H9 (cell line): ENCODE measurements around the gene TELO2. TPM values are rescaled to one million over a fixed set of nuclear protein-coding genes. Genes with fewer than 3 reads are reported as not detected.

Experiments used
- DNase-seq: peaks from one replicate; pipeline ENCODE4 v3.0.0-alpha.2; 2017
- H2AFZ ChIP-seq: one replicate; pipeline ENCODE4 v1.6.1; 2013; ENCODE audit warnings: mild to moderate bottlenecking, low read length, control low read depth, moderate library complexity
- H2AK5ac ChIP-seq: 2 replicates; pipeline ENCODE4 v1.6.1; 2013; ENCODE audit warnings: low read length, control low read depth, mixed read lengths; ENCODE audit not compliant: insufficient read length
- H2BK120ac ChIP-seq: one replicate; pipeline ENCODE4 v1.6.1; 2013; ENCODE audit warnings: low read depth, mild to moderate bottlenecking, low read length, control low read depth, inconsistent platforms; ENCODE audit not compliant: poor library complexity, severe bottlenecking
- H2BK12ac ChIP-seq: 2 replicates; pipeline ENCODE4 v1.6.1; 2013; ENCODE audit warnings: low read length, control low read depth, mixed read lengths, low read depth; ENCODE audit not compliant: insufficient read length
- H2BK15ac ChIP-seq: 2 replicates; pipeline ENCODE4 v1.6.1; 2013; ENCODE audit warnings: low read depth, low read length, control low read depth
- H2BK20ac ChIP-seq: one replicate; pipeline ENCODE4 v1.6.1; 2013; ENCODE audit warnings: low read depth, mild to moderate bottlenecking, low read length, control low read depth, inconsistent platforms; ENCODE audit not compliant: poor library complexity, severe bottlenecking
- H2BK5ac ChIP-seq: 2 replicates; pipeline ENCODE4 v1.6.1; 2013; ENCODE audit warnings: low read length, control low read depth, mixed read lengths; ENCODE audit not compliant: insufficient read length
- H3K14ac ChIP-seq: 2 replicates; pipeline ENCODE4 v1.6.1; 2013; ENCODE audit warnings: low read length, control low read depth; ENCODE audit not compliant: insufficient read depth
- H3K18ac ChIP-seq: 2 replicates; pipeline ENCODE4 v1.6.1; 2013; ENCODE audit warnings: low read depth, mild to moderate bottlenecking, mixed read lengths, low read length, control low read depth; ENCODE audit not compliant: insufficient read length
- H3K23ac ChIP-seq: 2 replicates; pipeline ENCODE4 v1.6.1; 2013; ENCODE audit warnings: low read length, control low read depth, mixed read lengths, low read depth; ENCODE audit not compliant: insufficient read length
- H3K23me2 ChIP-seq: 2 replicates; pipeline ENCODE4 v1.6.1; 2013; ENCODE audit warnings: low read depth, mild to moderate bottlenecking, mixed read lengths, low read length, control low read depth; ENCODE audit not compliant: insufficient read length, poor library complexity, severe bottlenecking
- H3K27ac ChIP-seq: 2 replicates; pipeline ENCODE4 v1.5.1; 2013; ENCODE audit warnings: low read length, control low read depth, mixed read lengths, low read depth; ENCODE audit not compliant: insufficient read length
- H3K27me3 ChIP-seq: 2 replicates; pipeline ENCODE4 v1.6.1; 2013; ENCODE audit warnings: low read length, control low read depth, inconsistent platforms; ENCODE audit not compliant: insufficient read depth
- H3K4ac ChIP-seq: 2 replicates; pipeline ENCODE4 v1.6.1; 2013; ENCODE audit warnings: low read depth, mild to moderate bottlenecking, control low read depth, inconsistent platforms, low read length, moderate library complexity
- H3K4me1 ChIP-seq: 2 replicates; pipeline ENCODE4 v1.6.1; 2013; ENCODE audit warnings: low read length, control low read depth, inconsistent platforms; ENCODE audit not compliant: insufficient read depth
- H3K4me2 ChIP-seq: 2 replicates; pipeline ENCODE4 v1.6.1; 2013; ENCODE audit warnings: low read length, control low read depth, mixed read lengths; ENCODE audit not compliant: insufficient read length, insufficient read depth
- H3K56ac ChIP-seq: 2 replicates; pipeline ENCODE4 v1.6.1; 2013; ENCODE audit warnings: low read depth, mild to moderate bottlenecking, mixed read lengths, low read length, control low read depth; ENCODE audit not compliant: insufficient read length
- H3K79me1 ChIP-seq: 2 replicates; pipeline ENCODE4 v1.6.1; 2013; ENCODE audit warnings: low read depth, mild to moderate bottlenecking, moderate library complexity, low read length, control low read depth, inconsistent platforms; ENCODE audit not compliant: insufficient read depth, poor library complexity, severe bottlenecking
- H3K79me2 ChIP-seq: 2 replicates; pipeline ENCODE4 v1.6.1; 2013; ENCODE audit warnings: low read length, control low read depth, inconsistent platforms; ENCODE audit not compliant: insufficient read depth
- H3K9ac ChIP-seq: 2 replicates; pipeline ENCODE4 v1.6.1; 2013; ENCODE audit warnings: low read length, control low read depth, mixed read lengths; ENCODE audit not compliant: insufficient read length; ENCODE audit errors: extremely low read depth
- H3K9me3 ChIP-seq: one replicate; pipeline ENCODE4 v1.6.1; 2013; ENCODE audit warnings: low read depth, low read length, inconsistent platforms; ENCODE audit not compliant: control insufficient read depth
- H3T11ph ChIP-seq: one replicate; pipeline ENCODE4 v1.6.1; 2013; ENCODE audit warnings: mild to moderate bottlenecking, low read length, control low read depth, inconsistent platforms
- H4K20me1 ChIP-seq: one replicate; pipeline ENCODE4 v1.6.1; 2013; ENCODE audit not compliant: control insufficient read depth, insufficient read length, insufficient read depth
- H4K5ac ChIP-seq: 2 replicates; pipeline ENCODE4 v1.6.1; 2013; ENCODE audit warnings: low read depth, mild to moderate bottlenecking, mixed read lengths, low read length, control low read depth; ENCODE audit not compliant: insufficient read length
- H4K8ac ChIP-seq: replicated peaks from 2 replicates; pipeline ENCODE4 v1.6.1; 2013; ENCODE audit warnings: low read length, control low read depth, mixed read lengths, low read depth; ENCODE audit not compliant: insufficient read length
- H4K91ac ChIP-seq: 2 replicates; pipeline ENCODE4 v1.6.1; 2013; ENCODE audit warnings: low read depth, mild to moderate bottlenecking, moderate library complexity, mixed read lengths, low read length, control low read depth; ENCODE audit not compliant: insufficient read length
- H3K27ac Mint-ChIP-seq, 3 experiments: 2 replicates in 2 of 3; 3 replicates in 1 of 3; pipeline ENCODE4 v1.8.0; 2020 to 2021; ENCODE audit warnings: mixed read lengths in 3 of 3, mild to moderate bottlenecking in 1 of 3, moderate library complexity in 1 of 3
- H3K27me3 Mint-ChIP-seq: 2 replicates; pipeline ENCODE4 v1.8.0; 2021; ENCODE audit warnings: low read depth, mild to moderate bottlenecking, moderate library complexity, mixed read lengths
- H3K36me3 Mint-ChIP-seq, 3 experiments: 2 replicates in 2 of 3; 3 replicates in 1 of 3; pipeline ENCODE4 v1.8.0; 2020 to 2021; ENCODE audit warnings: low read depth in 3 of 3, mixed read lengths in 3 of 3; ENCODE audit not compliant: insufficient read depth in 1 of 3
- H3K4me1 Mint-ChIP-seq, 2 experiments: 2 replicates each; pipeline ENCODE4 v1.8.0; 2020; ENCODE audit warnings: mixed read lengths in 2 of 2
- H3K4me3 Mint-ChIP-seq, 2 experiments: 2 replicates in 1 of 2; 3 replicates in 1 of 2; pipeline ENCODE4 v1.8.0; 2020 to 2021; ENCODE audit warnings: mild to moderate bottlenecking in 2 of 2, mixed read lengths in 2 of 2, moderate library complexity in 1 of 2
- H3K9me3 Mint-ChIP-seq, 2 experiments: 2 replicates in 1 of 2; 3 replicates in 1 of 2; pipeline ENCODE4 v1.8.0; 2020; ENCODE audit warnings: mild to moderate bottlenecking in 2 of 2, mixed read lengths in 2 of 2, moderate library complexity in 1 of 2
- WGBS: extraction: QIAGEN DNeasy Blood & Tissue Kit; methylation state at CpG from one replicate; pipeline ENCODE4 v1.1.7; 2013; ENCODE audit warnings: missing lambda C conversion rate, low lambda C conversion rate, mixed read lengths; ENCODE audit not compliant: insufficient read length; ENCODE audit errors: extremely low coverage; 5-methylcytosine and 5-hydroxymethylcytosine counted together
- total RNA-seq: library from RNA; stranded (reverse); gene quantifications from 2 replicates; pipeline ENCODE4 v1.2.1, GENCODE V29; 2021
- TF ChIP-seq, protein P1 (sequence below): fragments of 200-600 bp; sonication (generic); conservative IDR thresholded peaks from 3 replicates; pipeline ENCODE4 v1.8.0; 2021; ENCODE audit warnings: antibody characterized with exemption, mild to moderate bottlenecking

Gene TELO2
- total RNA-seq, 1 experiment from 2014 or later = 98.9 TPM

DNA sequence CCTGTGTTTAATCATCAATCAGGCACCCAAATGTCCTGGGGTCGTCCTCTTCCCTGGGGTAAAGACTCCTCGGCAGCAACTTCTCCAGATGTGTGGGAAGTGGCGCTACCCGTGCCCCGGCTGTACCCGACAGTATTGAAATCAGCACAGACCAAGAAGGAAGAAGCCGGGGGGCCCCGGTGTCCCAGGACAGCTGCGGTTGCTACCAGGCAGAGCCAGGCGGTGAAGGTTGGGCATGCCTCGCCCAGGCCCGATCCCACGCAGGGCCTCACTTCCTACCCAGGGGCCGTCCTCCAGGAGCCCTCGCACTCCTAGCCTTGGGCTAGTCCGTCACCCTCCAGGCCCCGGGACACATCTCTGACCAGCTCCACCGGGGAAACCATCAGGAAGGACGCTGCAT lies 39.8 kb upstream of the TELO2 start:
- Histone ChIP-seq H3K4me1 (no peaks in the 10 kb centered on the region), H3K56ac (no peak overlapping the region), H2BK15ac (no peak overlapping the region), H2BK12ac (no peak overlapping the region), H3K27me3 (no peaks in the 10 kb centered on the region), H3T11ph (no peak overlapping the region), H3K23ac (no peak overlapping the region), H2BK5ac (no peak overlapping the region), H2AFZ (no peak overlapping the region), H3K9me3 (no peaks in the 10 kb centered on the region), H3K79me2 (no peaks in the 10 kb centered on the region), H3K4me2 (no peak overlapping the region), H2BK120ac (no peak overlapping the region), H3K79me1 (no peaks in the 10 kb centered on the region), H4K20me1 (no peaks in the 10 kb centered on the region), H3K9ac (no peak overlapping the region), H3K4ac (no peak overlapping the region), H4K5ac (no peak overlapping the region), H2BK20ac (no peak overlapping the region), H3K27ac (no peak overlapping the region), H4K91ac (no peak overlapping the region), H2AK5ac (no peak overlapping the region), H3K23me2 (no peaks in the 10 kb centered on the region), H3K14ac (no peak overlapping the region), H4K8ac (no peak overlapping the region), H3K18ac (no peak overlapping the region)
- no peaks in the 10 kb centered on the region for H3K27me3 Mint-ChIP-seq
- TF ChIP-seq, protein P1, sequence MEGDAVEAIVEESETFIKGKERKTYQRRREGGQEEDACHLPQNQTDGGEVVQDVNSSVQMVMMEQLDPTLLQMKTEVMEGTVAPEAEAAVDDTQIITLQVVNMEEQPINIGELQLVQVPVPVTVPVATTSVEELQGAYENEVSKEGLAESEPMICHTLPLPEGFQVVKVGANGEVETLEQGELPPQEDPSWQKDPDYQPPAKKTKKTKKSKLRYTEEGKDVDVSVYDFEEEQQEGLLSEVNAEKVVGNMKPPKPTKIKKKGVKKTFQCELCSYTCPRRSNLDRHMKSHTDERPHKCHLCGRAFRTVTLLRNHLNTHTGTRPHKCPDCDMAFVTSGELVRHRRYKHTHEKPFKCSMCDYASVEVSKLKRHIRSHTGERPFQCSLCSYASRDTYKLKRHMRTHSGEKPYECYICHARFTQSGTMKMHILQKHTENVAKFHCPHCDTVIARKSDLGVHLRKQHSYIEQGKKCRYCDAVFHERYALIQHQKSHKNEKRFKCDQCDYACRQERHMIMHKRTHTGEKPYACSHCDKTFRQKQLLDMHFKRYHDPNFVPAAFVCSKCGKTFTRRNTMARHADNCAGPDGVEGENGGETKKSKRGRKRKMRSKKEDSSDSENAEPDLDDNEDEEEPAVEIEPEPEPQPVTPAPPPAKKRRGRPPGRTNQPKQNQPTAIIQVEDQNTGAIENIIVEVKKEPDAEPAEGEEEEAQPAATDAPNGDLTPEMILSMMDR = no peak
- no CpG with 5 or more reads among the region's 19 CpGs for WGBS
- DNase-seq = no peak
- no peaks in the 10 kb centered on the region for H3K4me1 Mint-ChIP-seq
- peaks cover 0 to 33% (median 28%) of the 10 kb centered on the region in 3 experiments; a peak in 6 of 7 replicates for H3K36me3 Mint-ChIP-seq
- H3K9me3 Mint-ChIP-seq = no peaks in the 10 kb centered on the region
- no peak overlapping the region for H3K4me3 Mint-ChIP-seq
- H3K27ac Mint-ChIP-seq = no peak overlapping the region
